ENCODE data around the gene DPH6. TPM values are rescaled to one million over a fixed set of nuclear protein-coding genes. Genes with fewer than 3 reads are reported as not detected.

The DPH6 gene
- total RNA-seq, 4 donors from 2014 or later: 12.5 to 50.0 (median 19.0) TPM

DNA sequence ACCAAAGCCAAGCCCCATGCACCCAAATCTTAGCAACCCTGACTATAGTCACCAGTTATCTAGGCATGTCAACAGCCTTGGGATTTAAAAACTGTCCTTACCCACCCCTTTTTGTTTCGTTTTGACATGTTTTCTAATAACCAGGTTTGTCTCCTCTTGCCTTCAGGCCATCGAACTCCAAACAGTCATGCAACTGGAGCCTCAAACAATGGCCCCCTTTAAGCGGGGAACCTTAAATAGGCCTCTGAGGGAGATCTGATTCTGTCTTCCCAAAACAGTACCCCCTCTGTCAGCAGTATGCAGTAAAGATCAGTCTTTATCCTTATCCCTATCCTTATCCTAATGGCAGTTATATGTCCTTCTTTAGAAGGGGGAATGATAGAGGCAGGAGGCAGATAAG is 105.7 kb downstream of the DPH6 start:
- no peaks in the 10 kb centered on the region for H3K4me1 ChIP-seq
- 86% methylated on average over 3 of the region's 3 CpGs for WGBS
- DNase-seq (ENCODE audit: low spot score in 2 of 2): no peak
- no peak overlapping the region for H3K27ac ChIP-seq
- no peaks in the 10 kb centered on the region for H3K27me3 ChIP-seq
- no peak overlapping the region for H3K4me3 ChIP-seq
- H3K9me3 ChIP-seq: no peaks in the 10 kb centered on the region
- no peaks in the 10 kb centered on the region for H3K36me3 ChIP-seq
- TF ChIP-seq POLR2A (IDR thresholded peaks at IDR 0.05) (no peak), EP300 (IDR thresholded peaks at IDR 0.05) (no peak), POLR2AphosphoS5 (IDR thresholded peaks at IDR 0.05) (no peak)
- TF ChIP-seq, protein P1, sequence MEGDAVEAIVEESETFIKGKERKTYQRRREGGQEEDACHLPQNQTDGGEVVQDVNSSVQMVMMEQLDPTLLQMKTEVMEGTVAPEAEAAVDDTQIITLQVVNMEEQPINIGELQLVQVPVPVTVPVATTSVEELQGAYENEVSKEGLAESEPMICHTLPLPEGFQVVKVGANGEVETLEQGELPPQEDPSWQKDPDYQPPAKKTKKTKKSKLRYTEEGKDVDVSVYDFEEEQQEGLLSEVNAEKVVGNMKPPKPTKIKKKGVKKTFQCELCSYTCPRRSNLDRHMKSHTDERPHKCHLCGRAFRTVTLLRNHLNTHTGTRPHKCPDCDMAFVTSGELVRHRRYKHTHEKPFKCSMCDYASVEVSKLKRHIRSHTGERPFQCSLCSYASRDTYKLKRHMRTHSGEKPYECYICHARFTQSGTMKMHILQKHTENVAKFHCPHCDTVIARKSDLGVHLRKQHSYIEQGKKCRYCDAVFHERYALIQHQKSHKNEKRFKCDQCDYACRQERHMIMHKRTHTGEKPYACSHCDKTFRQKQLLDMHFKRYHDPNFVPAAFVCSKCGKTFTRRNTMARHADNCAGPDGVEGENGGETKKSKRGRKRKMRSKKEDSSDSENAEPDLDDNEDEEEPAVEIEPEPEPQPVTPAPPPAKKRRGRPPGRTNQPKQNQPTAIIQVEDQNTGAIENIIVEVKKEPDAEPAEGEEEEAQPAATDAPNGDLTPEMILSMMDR (IDR thresholded peaks at IDR 0.05): no peak

DNA sequence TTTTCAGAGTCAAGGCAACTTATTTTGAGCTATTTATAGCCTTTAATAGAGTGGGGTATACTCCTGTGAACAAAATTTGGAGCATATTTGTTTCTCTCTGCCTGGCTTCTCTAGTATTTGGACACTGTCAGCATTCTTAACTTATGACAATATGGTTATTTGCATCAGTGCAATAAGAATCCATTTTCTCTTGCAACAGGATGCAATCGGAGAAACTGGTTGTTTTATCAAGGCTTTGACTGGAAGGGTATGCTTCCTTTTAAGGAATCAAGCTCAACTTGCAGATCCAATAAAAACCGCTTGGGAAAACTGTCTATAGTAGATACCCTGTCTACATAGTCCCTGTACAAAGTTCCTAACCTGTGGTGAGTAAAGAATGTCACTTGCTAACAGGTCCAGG is 106.7 kb downstream of the DPH6 start:
- H3K9me3 ChIP-seq: no peaks in the 10 kb centered on the region
- TF ChIP-seq, protein P1 (IDR thresholded peaks at IDR 0.05): no peak
- TF ChIP-seq POLR2AphosphoS5 (IDR thresholded peaks at IDR 0.05) (no peak), EP300 (IDR thresholded peaks at IDR 0.05) (no peak), POLR2A (IDR thresholded peaks at IDR 0.05) (no peak)
- H3K4me3 ChIP-seq: no peak overlapping the region
- no peak for DNase-seq (ENCODE audit: low spot score in 2 of 2)
- no peak overlapping the region for H3K27ac ChIP-seq
- no peaks in the 10 kb centered on the region for H3K27me3 ChIP-seq
- H3K4me1 ChIP-seq: no peaks in the 10 kb centered on the region
- 68% methylated on average over 2 of the region's 2 CpGs for WGBS
- H3K36me3 ChIP-seq: no peaks in the 10 kb centered on the region

DNA sequence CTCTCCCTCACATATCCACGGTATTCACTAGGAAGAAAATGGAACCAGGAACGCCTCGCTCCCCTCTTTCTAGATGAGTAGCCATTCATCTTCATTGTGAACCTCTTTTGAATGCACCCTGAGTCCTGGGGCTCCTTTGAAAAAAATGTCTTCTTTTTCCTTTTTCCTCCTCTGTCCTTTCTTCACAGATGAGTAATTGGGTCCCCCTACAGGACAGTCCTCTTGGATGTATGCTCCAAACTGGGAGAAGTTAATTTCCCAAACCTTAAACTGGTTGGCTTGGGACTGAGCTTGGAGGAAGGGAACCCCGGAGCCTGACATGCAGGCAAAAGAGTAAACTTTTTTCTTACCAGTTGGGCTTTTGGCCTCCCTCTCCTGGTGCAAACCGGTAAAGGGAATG is 108.8 kb downstream of the DPH6 start:
- TF ChIP-seq POLR2A (IDR thresholded peaks at IDR 0.05) (no peak), EP300 (IDR thresholded peaks at IDR 0.05) (no peak), POLR2AphosphoS5 (IDR thresholded peaks at IDR 0.05) (no peak)
- TF ChIP-seq, protein P1 (IDR thresholded peaks at IDR 0.05): no peak
- Histone ChIP-seq H3K36me3 (no peaks in the 10 kb centered on the region), H3K4me1 (no peaks in the 10 kb centered on the region), H3K27ac (no peak overlapping the region), H3K9me3 (no peaks in the 10 kb centered on the region), H3K4me3 (no peak overlapping the region), H3K27me3 (no peaks in the 10 kb centered on the region)
- no peak for DNase-seq (ENCODE audit: low spot score in 2 of 2)
- WGBS: 95% methylated on average over 5 of the region's 5 CpGs

DNA sequence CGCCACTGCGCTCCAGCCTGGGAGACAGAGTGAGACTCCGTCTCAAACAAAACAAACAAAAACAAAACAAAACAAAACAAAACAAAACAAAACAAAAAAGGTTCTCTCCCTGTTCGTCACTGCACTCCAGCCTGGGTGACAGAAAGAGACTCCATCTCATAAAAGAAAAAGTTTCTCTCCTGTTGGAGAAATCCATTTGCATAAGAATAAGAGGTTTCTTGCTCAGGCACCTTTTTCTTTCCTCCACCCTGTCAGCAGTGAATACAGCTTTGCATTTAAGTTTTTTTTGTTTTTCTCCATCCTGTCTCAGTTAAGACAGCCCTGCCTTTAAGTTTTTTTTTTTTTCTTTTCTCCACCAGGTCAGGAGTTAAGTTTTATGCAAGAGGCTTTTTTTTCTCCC is 109.5 kb downstream of the DPH6 start:
- no peaks in the 10 kb centered on the region for H3K9me3 ChIP-seq
- no peak overlapping the region for H3K4me3 ChIP-seq
- no peaks in the 10 kb centered on the region for H3K4me1 ChIP-seq
- H3K27me3 ChIP-seq: no peaks in the 10 kb centered on the region
- 97% methylated on average over 4 of the region's 4 CpGs for WGBS
- no peak overlapping the region for H3K27ac ChIP-seq
- no peak for TF ChIP-seq EP300 (IDR thresholded peaks at IDR 0.05)
- no peak for TF ChIP-seq POLR2AphosphoS5 (IDR thresholded peaks at IDR 0.05)
- TF ChIP-seq, protein P1 (IDR thresholded peaks at IDR 0.05): no peak
- TF ChIP-seq POLR2A (IDR thresholded peaks at IDR 0.05): no peak
- DNase-seq (ENCODE audit: low spot score in 2 of 2): no peak
- H3K36me3 ChIP-seq: no peaks in the 10 kb centered on the region

DNA sequence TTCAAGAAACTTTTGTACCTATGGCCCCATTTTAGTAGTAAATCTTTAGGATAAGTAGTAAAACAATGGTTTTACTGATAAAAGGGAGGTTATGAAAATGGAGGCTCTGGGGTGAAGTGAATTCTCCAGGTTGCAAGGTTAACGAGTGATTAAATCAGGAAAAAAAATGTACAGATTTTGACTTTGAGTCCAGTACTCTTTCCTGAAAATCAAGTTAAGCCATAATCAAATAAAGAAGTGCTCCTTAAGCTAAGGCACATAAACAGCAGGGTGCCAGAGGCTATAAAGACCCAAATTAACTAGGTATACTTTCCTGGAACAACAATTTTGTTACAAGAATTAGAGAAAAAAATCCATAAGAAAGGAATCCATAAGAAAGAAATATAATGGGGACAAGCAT is 114.7 kb downstream of the DPH6 start:
- 97% methylated on average over 1 of the region's 1 CpG for WGBS
- H3K9me3 ChIP-seq: no peaks in the 10 kb centered on the region
- H3K4me1 ChIP-seq: no peaks in the 10 kb centered on the region
- no peaks in the 10 kb centered on the region for H3K27me3 ChIP-seq
- no peaks in the 10 kb centered on the region for H3K36me3 ChIP-seq
- no peak overlapping the region for H3K4me3 ChIP-seq
- DNase-seq (ENCODE audit: low spot score in 2 of 2): no peak
- H3K27ac ChIP-seq: no peak overlapping the region
- TF ChIP-seq EP300 (IDR thresholded peaks at IDR 0.05) (no peak), POLR2AphosphoS5 (IDR thresholded peaks at IDR 0.05) (no peak), POLR2A (IDR thresholded peaks at IDR 0.05) (no peak)
- TF ChIP-seq, protein P1 (IDR thresholded peaks at IDR 0.05): no peak

Data from suprapubic skin (tissue), 4 donors.